ENCODE data around the gene NEU2. TPM values are rescaled to one million over a fixed set of nuclear protein-coding genes. Genes with fewer than 3 reads are reported as not detected.
"Not testable (repeated sequence)": the region's sequence is repeated elsewhere in the genome, so short reads cannot be mapped to it uniquely, and the experiment has no call there.

NEU2 gene
- total RNA-seq, 1 experiment from 2014 or later = not detected

DNA sequence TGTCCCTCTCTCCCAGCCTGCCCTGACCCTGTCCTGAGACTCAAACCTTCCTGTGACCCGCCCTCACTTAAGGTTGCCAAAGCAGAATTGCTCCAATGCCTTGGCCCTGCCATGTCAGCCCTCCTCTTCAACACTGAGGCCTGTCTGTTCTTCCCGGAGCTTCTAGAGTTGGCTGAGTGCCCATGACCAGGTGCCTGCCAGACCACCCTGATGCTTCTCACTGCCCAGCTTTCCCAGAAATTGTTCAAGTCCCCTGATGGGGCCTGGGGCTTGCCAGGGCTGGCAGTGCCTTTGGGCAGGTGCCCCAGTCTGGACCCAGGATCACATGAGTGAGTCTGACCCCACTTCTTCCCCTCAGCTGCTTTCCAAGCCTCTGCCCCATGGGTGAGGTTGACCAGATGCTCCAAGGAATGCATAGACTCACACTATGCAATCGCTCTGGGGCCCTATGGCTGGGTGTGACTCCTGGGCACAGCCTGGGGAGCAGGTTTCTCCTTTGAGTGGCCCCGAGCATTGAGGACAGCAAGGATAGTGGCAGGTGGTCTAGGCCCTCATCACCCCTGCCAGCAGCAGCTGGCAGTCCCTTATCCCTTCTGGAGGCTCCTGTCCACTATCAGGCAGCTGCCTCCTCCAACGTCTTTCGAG is 24.6 kb downstream of the NEU2 start:
- no peak for DNase-seq (ENCODE audit: low read depth)

- DNase-seq (ENCODE audit: low read depth) = no peak
Measured at GRCh38 chr2:233058717-233059546, 26.5 kb downstream of the NEU2 start.

GRCh38 chr2:233059547-233059796 is 27.0 kb downstream of the NEU2 start:
- no peak for DNase-seq (ENCODE audit: low read depth)

DNA sequence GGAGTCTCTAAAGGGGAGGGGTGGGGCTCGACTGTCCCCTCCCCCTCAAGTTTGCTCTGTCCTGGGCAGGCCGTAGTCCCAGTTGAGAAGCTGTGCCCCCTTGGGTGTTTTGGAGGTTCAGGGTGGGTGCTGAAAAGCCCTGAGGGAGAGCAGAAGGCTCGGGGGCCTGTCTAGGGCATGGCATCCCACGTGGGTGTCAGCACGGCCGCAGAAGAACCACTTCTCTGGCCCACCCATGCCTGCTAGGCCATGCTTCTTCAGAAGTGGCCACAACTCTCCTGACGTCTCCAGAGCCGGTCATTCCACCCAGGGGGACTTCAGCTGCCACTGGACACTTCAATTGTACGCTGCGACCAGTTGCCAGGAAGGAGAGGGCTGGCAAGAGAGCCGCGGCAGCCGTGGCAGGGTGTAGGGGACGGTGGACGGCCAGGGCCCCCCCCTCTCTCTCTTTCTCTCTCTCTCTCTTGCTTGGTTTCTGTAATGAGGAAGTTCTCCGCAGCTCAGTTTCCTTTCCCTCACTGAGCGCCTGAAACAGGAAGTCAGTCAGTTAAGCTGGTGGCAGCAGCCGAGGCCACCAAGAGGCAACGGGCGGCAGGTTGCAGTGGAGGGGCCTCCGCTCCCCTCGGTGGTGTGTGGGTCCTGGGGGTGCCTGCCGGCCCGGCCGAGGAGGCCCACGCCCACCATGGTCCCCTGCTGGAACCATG is 27.5 kb downstream of the NEU2 start, which contains the start of gene INPP5D:
Gene INPP5D, plus strand, starts transcription at position 546 of the 704 bp plus-strand sequence. Its CDS starts 137 bp downstream, at position 683.
- DNase-seq (ENCODE audit: low read depth) = no peak

DNA sequence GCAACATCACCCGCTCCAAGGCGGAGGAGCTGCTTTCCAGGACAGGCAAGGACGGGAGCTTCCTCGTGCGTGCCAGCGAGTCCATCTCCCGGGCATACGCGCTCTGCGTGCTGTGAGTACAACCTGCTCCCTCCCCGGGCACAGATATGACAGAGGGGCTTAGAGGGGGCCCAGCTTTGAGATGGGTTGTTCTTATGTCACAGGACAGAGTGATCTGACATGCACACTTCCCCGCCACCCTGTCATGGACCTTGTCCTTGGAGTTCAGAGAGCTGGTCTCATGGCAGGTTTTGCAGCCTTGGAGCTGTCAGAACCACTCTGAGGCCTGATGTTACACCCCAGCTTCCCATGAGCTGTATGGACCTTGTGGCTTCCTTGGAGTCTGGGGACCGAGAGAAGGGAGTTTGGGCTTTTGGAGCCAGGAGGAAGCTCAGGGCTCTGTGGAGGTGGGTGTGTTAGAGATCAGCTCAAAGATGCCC is 28.1 kb downstream of the NEU2 start:
- DNase-seq (ENCODE audit: low read depth) = no peak

DNA sequence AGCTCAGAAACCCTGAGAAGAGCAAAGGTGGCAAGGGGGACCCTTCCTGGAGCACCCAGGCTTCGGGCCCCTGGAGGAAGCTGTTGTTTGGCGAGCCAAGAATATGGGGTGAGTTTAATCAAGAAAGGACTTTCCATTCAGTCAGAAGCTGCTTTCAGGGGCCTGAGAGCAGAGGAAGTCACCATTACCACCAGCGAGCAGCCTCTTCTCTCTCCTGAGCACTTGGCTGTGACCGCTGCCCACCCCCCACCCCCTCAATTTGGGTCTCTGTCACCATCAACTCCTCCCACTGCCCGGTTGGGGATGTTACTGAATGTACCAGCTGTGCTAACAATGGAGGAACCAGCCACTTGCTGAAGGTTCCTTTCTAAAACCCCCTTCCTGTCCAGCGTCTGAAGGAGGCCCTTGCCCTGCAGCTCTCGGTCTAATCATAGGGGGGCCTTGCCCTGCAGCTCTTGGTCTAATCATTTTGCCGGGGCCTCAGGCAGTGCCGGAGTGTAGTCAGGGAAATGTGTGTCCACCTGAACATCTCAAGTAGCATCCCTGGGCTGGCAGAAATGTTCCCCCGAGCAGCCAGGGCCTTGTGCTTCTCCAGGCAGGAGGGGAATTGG is 28.6 kb downstream of the NEU2 start:
- no peak for DNase-seq (ENCODE audit: low read depth)

GRCh38 chr2:233061591-233062450 is 29.3 kb downstream of the NEU2 start:
- DNase-seq (ENCODE audit: low read depth) = no peak

GRCh38 chr2:233062451-233062850 is 30.0 kb downstream of the NEU2 start:
- DNase-seq (ENCODE audit: low read depth) = no peak

GRCh38 chr2:233062946-233063268 is 30.4 kb downstream of the NEU2 start:
- no peak for DNase-seq (ENCODE audit: low read depth)

GRCh38 chr2:233063269-233063975 is 30.9 kb downstream of the NEU2 start:
- no peak for DNase-seq (ENCODE audit: low read depth)

DNA sequence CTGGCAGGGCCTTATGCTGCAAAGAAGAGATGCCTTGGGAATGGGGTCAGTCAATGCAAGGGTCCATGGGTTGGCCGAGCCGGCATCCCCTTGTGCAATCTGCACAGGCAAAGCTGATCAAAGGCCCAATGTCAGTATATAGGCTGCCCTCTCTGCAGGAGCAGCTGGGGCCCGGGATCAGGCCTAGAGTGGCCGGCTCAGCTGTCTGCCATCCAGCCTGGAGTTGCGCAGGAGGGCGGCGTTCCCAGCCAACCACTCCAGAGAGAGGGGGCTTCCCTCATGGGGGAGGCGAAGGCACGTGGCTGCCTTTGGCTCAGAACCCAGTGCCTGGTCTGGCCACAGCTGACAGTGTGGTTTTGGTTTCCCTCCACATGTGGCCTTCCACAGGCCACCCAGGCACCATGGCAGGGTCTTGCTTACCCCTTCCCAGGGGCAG is 31.5 kb downstream of the NEU2 start:
- no peak for DNase-seq (ENCODE audit: low read depth)

- no peak for DNase-seq (ENCODE audit: low read depth)
Measured at GRCh38 chr2:233064530-233065199, 32.2 kb downstream of the NEU2 start.

DNA sequence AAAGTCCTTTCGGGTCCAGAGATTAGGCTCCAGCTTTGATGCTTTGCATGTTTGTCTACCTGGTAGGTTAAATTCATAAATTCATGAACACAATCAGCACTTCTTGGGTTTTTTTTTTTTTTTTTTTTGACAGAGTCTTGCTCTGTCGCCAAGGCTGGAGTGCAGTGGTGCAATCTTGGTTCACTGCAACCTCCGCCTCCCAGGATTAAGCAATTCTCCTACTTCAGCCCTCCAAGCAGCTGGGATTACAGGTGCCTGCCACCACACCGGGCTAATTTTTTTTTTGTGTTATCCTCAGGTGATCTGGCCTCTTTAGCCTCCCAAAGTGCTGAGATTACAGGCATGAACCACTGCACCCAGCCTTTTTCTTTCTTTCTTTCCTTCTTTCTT is 32.7 kb downstream of the NEU2 start:
- DNase-seq (ENCODE audit: low read depth) = not testable (repeated sequence)

- no peak for DNase-seq (ENCODE audit: low read depth)
Measured at GRCh38 chr2:233065954-233066470, 33.5 kb downstream of the NEU2 start.

DNA sequence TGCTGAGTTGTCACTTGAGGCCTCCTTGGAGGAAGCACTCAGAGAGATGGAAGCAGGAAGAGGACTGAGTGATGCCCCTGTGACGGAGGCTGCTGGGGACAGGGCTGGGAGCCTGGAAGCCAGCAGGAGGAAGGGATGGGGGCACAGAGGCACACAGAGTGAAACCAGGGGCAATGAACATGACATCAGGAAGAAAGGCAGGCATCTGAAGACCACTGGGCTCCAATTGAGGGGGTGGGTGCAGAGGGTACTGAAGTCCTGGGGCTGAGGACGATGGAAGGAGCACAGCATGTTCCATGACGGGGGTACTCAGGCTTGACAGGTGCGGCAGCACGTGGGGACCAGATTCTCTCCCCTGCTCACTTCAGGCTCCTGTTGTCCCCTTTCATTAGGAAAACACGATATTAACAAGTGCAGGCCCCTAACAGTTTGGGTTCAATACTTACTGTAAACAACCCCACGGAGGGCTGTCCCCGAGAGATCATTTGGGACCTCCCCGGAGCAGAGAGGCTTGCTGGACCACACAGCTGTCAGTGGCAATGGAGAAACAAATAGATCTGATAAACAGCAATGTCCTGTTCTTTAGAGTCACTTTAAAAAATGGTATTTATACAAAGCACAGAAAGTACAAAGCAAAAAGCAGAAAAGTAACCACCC is 36.4 kb downstream of the NEU2 start:
- DNase-seq (ENCODE audit: low read depth) = no peak

DNA sequence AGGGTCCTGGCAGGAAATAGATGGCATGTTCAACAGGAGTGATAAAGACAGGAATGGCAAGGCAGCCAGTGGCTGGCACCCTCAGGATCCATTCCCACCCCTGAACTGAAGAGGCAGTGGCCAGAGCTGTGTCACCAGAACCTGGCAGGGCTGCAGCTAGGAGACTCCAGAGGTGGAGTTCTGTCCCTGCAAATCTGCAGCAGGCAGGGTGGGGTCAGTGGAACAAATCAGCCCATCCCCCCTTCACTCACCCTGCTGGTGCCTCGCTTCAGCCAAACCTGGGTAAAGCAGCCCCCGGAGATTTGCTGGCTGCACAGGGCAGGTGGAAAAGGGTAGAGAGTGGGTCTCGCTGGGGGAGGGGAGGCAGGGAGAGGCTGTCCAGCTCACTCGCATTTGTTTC is 40.4 kb downstream of the NEU2 start:
- no peak for DNase-seq (ENCODE audit: low read depth)

DNA sequence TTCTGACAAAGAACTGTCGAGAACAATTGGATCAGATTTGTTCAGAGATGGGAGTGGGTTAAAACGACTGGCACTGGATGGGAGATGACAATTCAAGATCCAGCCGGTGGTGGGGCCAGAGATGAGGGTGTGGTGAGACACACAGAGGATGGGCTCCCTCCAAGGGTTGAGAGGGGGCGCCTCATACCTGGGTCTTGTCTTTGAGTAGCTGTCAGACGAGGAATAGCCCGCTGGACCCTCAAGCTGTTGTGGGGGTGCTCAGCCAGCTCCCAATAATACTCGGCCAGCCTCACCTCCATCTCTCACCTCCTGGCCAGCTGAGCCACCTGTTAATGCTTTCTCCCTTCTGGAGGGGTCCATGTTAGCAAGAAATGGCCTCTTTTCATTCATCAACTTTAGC is 41.6 kb downstream of the NEU2 start:
- no peak for DNase-seq (ENCODE audit: low read depth)

DNA sequence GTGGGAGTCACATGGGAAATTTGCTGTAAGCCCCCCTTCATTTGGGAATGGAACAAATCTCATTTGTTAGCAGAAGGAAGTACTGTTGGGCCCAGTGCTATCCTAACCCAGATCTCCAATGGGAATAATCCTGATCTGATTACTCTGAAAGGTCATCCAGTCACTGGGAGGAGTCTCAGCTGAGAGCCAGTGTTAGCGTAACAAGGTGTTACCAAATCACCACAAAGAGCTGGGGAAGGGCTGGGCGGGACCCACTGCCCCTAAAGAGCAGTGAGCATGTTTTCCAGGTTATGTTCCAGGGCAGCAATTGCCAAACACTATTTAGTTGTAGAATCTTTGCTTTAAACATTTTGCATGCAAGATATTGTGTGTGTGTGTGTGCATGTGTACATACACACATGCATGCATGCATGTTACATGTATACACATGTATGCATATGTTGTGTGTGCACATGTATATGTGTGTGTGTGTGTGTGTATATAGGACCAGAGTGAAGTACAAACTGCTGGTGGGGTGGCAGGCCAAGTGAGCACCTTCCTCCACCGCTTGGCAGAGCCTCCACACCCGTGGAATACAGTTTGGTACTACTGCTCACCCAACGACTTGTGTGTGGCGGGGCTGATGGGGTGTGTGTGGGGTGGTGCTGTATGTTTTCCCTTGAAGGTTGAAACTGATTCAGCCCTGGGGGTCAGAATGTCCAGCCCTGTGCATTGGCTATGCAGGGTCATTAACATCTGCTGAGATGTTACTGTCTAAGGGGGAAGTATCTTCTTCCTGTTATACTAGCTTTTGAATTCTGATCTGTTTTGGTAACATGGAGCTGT is 42.9 kb downstream of the NEU2 start:
- no peak for DNase-seq (ENCODE audit: low read depth)

- DNase-seq (ENCODE audit: low read depth) = no peak
Measured at GRCh38 chr2:233075966-233076339, 43.5 kb downstream of the NEU2 start.

Data from M059J (cell line).